Brain pericyte (primary cell): ENCODE measurements around the gene MTX1.
A peak's percentile ranks its signal among the peaks of the same experiment; 100 is the strongest.
"Not testable (repeated sequence)": the region's sequence is repeated elsewhere in the genome, so short reads cannot be mapped to it uniquely, and the experiment has no call there.

ENCODE experiments used
- DNase-seq: peaks from one replicate; pipeline ENCODE4 v3.0.0-alpha.2; 2012; ENCODE audit warnings: low read depth, low spot score

Gene MTX1

GRCh38 chr1:155188268-155188667 lies 20.2 kb upstream of the MTX1 start:
- no peak for DNase-seq

GRCh38 chr1:155189926-155190325 lies 18.6 kb upstream of the MTX1 start:
- not testable (repeated sequence) for DNase-seq

- DNase-seq = no peak
Observed at GRCh38 chr1:155191904-155192303, 16.6 kb upstream of the MTX1 start.

- DNase-seq = no peak
Observed at GRCh38 chr1:155192346-155193274, 15.9 kb upstream of the MTX1 start.

- peak; percentile 71 for DNase-seq
Observed at GRCh38 chr1:155193275-155193990, 15.1 kb upstream of the MTX1 start.

GRCh38 chr1:155193991-155194240 lies 14.6 kb upstream of the MTX1 start:
- DNase-seq = not testable (repeated sequence)

- no peak for DNase-seq
Observed at GRCh38 chr1:155195201-155196102, 13.0 kb upstream of the MTX1 start.

- DNase-seq = no peak
Observed at GRCh38 chr1:155196103-155196892, 12.2 kb upstream of the MTX1 start.

- no peak for DNase-seq
Observed at GRCh38 chr1:155196893-155197638, 11.4 kb upstream of the MTX1 start.

- no peak for DNase-seq
Observed at GRCh38 chr1:155197901-155198546, 10.5 kb upstream of the MTX1 start.

- no peak for DNase-seq
Observed at GRCh38 chr1:155198547-155198906, 10.0 kb upstream of the MTX1 start.

GRCh38 chr1:155199792-155200191 lies 8.7 kb upstream of the MTX1 start:
- no peak for DNase-seq

GRCh38 chr1:155200920-155201319 lies 7.6 kb upstream of the MTX1 start:
- no peak for DNase-seq

GRCh38 chr1:155202198-155202597 lies 6.3 kb upstream of the MTX1 start:
- DNase-seq = no peak

GRCh38 chr1:155202731-155203515 lies 5.6 kb upstream of the MTX1 start:
- no peak for DNase-seq

GRCh38 chr1:155205035-155205434 lies 3.5 kb upstream of the MTX1 start:
- DNase-seq = no peak

- DNase-seq = no peak
Observed at GRCh38 chr1:155205969-155206593, 2.4 kb upstream of the MTX1 start.

GRCh38 chr1:155206891-155207805 lies 1.3 kb upstream of the MTX1 start:
- DNase-seq = no peak
